ENCODE data around the gene SLC44A3. TPM values are rescaled to one million over a fixed set of nuclear protein-coding genes. Genes with fewer than 3 reads are reported as not detected.

SLC44A3 gene
- total and polyA plus RNA-seq, 2 of the 8 experiments (the other 6 are each of a cell fraction or from before 2014, with no cell fraction given), result 4.2 to 5.0 TPM

GRCh38 chr1:94812985-94813384 is 7.2 kb upstream of the SLC44A3 start:
- Histone ChIP-seq H2BK15ac (ENCODE audit: low read length) (no peak overlapping the region), H3K4ac (replicated peaks; ENCODE audit: insufficient read length, low read depth, low read length) (no peak overlapping the region), H3K23ac (ENCODE audit: insufficient read length) (no peak overlapping the region), H2BK120ac (replicated peaks; ENCODE audit: low read depth, low read length) (no peak overlapping the region), H3K14ac (ENCODE audit: insufficient read length) (no peak overlapping the region), H2AFZ (ENCODE audit: low read length) (no peak overlapping the region), H3K9ac (replicated peaks in 1 of 4; ENCODE audit: extremely low read depth in 1 of 4, low read depth in 3 of 4, low read length in 3 of 4) (no peak overlapping the region), H4K8ac (ENCODE audit: extremely low read depth, insufficient read depth, low read length) (no peak overlapping the region), H3K4me2 (ENCODE audit: insufficient read depth in 1 of 2, low read depth in 2 of 2, low read length in 2 of 2) (no peak overlapping the region), H3K23me2 (ENCODE audit: low read depth, low read length) (no peaks in the 10 kb centered on the region), H3K79me2 (ENCODE audit: control insufficient read depth in 1 of 2, insufficient read depth in 2 of 2, low read length in 2 of 2) (no peaks in the 10 kb centered on the region), H4K20me1 (replicated peaks in 1 of 2; ENCODE audit: control insufficient read depth in 1 of 2, insufficient read depth in 2 of 2, low read length in 2 of 2) (no peaks in the 10 kb centered on the region), H2BK12ac (ENCODE audit: low read depth, low read length) (no peak overlapping the region), H3K36me3 (ENCODE audit: control insufficient read depth in 2 of 4, insufficient read depth in 4 of 4, low read length in 3 of 4) (peaks cover 0 to 6% (median 0%) of the 10 kb centered on the region in 4 experiments; a peak in 2 of 8 replicates), H4K91ac (replicated peaks; ENCODE audit: insufficient read length, low read length) (no peak overlapping the region), H2BK20ac (ENCODE audit: low read length) (no peak overlapping the region), H3K27ac (ENCODE audit: low read depth, low read length) (no peak overlapping the region), H3K9me3 (ENCODE audit: insufficient read depth in 2 of 2, low read depth in 1 of 2, low read length in 1 of 2) (peaks cover 6 to 14% of the 10 kb centered on the region in 2 experiments; a peak in 2 of 4 replicates), H4K5ac (ENCODE audit: insufficient read length, low read depth, low read length) (no peak overlapping the region), H3K4me1 (replicated peaks in 1 of 4; ENCODE audit: control insufficient read depth in 3 of 4, insufficient read depth in 4 of 4, low read length in 3 of 4) (peaks cover 0 to 6% (median 3%) of the 10 kb centered on the region in 4 experiments; a peak in 3 of 7 replicates), H3K79me1 (ENCODE audit: low read depth, low read length) (no peaks in the 10 kb centered on the region), H3K56ac (replicated peaks; ENCODE audit: insufficient read length, low read depth, low read length) (no peak overlapping the region), H3K4me3 (ENCODE audit: extremely low read depth in 1 of 4, insufficient read depth in 2 of 4, low read depth in 3 of 4, low read length in 4 of 4) (no peak overlapping the region), H2AK5ac (ENCODE audit: low read depth, low read length) (no peak overlapping the region), H3K18ac (ENCODE audit: extremely low read depth, low read length) (no peak overlapping the region), H2BK5ac (ENCODE audit: low read depth, low read length) (no peak overlapping the region), H3K27me3 (replicated peaks in 1 of 4; ENCODE audit: control insufficient read depth in 3 of 4, extremely low read depth in 1 of 4, insufficient read depth in 3 of 4, low read length in 3 of 4) (no peaks in the 10 kb centered on the region)
- POLR2A ChIA-PET (ENCODE audit: partially characterized antibody), result no interaction called here
- 90% methylated on average over 4 of the region's 4 CpGs; no CpG with 5 or more reads in 1 of the 2 experiments for WGBS, 2 experiments (ENCODE audit: extremely low coverage in 1 of 2, insufficient coverage in 1 of 2, insufficient read length in 1 of 2, insufficient replicate concordance in 2 of 2, low coverage in 1 of 2, low lambda C conversion rate in 2 of 2, missing lambda C conversion rate in 1 of 2)
- CTCF ChIA-PET (ENCODE audit: partially characterized antibody), result interaction anchor here (0.6 to 0.9 kb wide), 3 partner anchors 10 to 285 kb away, joined by 3 read pairs; no protein-coding TSS in a partner anchor
- no peak for FAIRE-seq
- no peak for DNase-seq (ENCODE audit: low read depth in 1 of 2, low spot score in 2 of 2)
- TF ChIP-seq CBX5 (IDR thresholded peaks at IDR 0.05; ENCODE audit: low read depth, low read length) (no peak), RFX5 (IDR thresholded peaks at IDR 0.05; ENCODE audit: borderline replicate concordance, low read depth, low read length) (no peak), NRF1 (IDR thresholded peaks at IDR 0.05; ENCODE audit: low read depth, low read length) (no peak), BRCA1 (IDR thresholded peaks at IDR 0.05; ENCODE audit: low read depth, low read length) (no peak), GTF2F1 (IDR thresholded peaks at IDR 0.05; ENCODE audit: borderline replicate concordance, low read depth, low read length) (no peak), KDM1A (IDR thresholded peaks at IDR 0.05; ENCODE audit: borderline replicate concordance, low read length) (no peak)

Measured in H1 (cell line).